HCT116 (cell line): ENCODE data around the gene DAPP1.

Source experiments
- CTCF ChIP-seq, 3 experiments: fragments of 200-600 bp in 1 of 3; sonication (generic) in 1 of 3; IDR thresholded peaks in 2 of 3; conservative IDR thresholded peaks in 1 of 3; 2 replicates each; pipeline ENCODE4 v1.5.1; 2012 to 2017; ENCODE audit warnings: low read depth in 2 of 3, low read length in 2 of 3, antibody characterized with exemption in 1 of 3, borderline replicate concordance in 1 of 3, control low read depth in 1 of 3, mild to moderate bottlenecking in 1 of 3, mixed read lengths in 1 of 3, mixed run types in 1 of 3, moderate library complexity in 1 of 3; ENCODE audit not compliant: insufficient read depth in 1 of 3
- EZH2 ChIP-seq: fragments of 200-600 bp; sonication (generic); IDR thresholded peaks from 2 replicates; pipeline ENCODE4 v1.6.1; 2017; ENCODE audit warnings: antibody characterized with exemption, mixed run types
- POLR2A ChIP-seq: IDR thresholded peaks from 2 replicates; pipeline ENCODE4 v1.7.0; 2011; ENCODE audit warnings: borderline replicate concordance; ENCODE audit not compliant: insufficient read depth, insufficient read length; ENCODE audit errors: extremely low read depth
- POLR2AphosphoS5 ChIP-seq: IDR thresholded peaks from 2 replicates; pipeline ENCODE4 v1.6.1; 2011; ENCODE audit warnings: mild to moderate bottlenecking, low read depth, low read length, moderate library complexity
- RAD21 ChIP-seq: IDR thresholded peaks from 2 replicates; pipeline ENCODE4 v1.6.1; 2012; ENCODE audit warnings: low read depth, mild to moderate bottlenecking
- SP1 ChIP-seq: IDR thresholded peaks from 2 replicates; pipeline ENCODE4 v1.6.1; 2012; ENCODE audit warnings: low read depth
- ZBTB33 ChIP-seq: IDR thresholded peaks from 2 replicates; pipeline ENCODE4 v1.6.1; 2011; ENCODE audit warnings: mild to moderate bottlenecking, low read length, moderate library complexity; ENCODE audit not compliant: insufficient replicate concordance; ENCODE audit errors: extremely low read depth
- ZNF274 ChIP-seq: fragments of 200-500 bp; sonication (Bioruptor generic); IDR thresholded peaks from 2 replicates; pipeline ENCODE4 v1.6.1; 2014; ENCODE audit warnings: mild to moderate bottlenecking, low read depth, low read length, inconsistent platforms
- TF ChIP-seq, protein P1 (sequence below): IDR thresholded peaks from 2 replicates; pipeline ENCODE4 v1.6.1; 2012

DNA sequence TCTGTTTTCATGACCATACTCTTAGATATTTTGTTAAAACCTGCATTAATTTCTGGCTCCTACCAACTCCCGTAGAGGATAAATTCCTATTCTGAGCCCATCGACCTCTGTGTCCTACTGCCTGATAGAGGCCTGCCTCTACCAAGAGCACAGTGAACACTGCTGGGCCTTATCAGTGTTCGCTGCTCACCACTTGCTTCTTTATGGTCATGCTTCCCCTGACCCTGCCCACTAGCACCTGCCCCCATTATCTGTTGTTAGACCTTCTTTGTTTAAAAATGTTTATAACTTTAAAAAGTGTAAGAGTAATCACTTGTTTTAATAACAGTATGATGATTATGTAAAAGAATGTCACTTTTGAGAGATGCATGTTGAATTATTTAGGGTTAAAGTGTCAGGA, 6.1 kb downstream of the DAPP1 start:
- TF ChIP-seq POLR2A (no peak), POLR2AphosphoS5 (no peak), EZH2 (no peak), ZBTB33 (no peak), CTCF (IDR thresholded peaks at IDR 0.05 in 2 of 3, conservative IDR thresholded peaks at IDR 0.05 in 1 of 3; ENCODE audit: borderline replicate concordance in 1 of 3, insufficient read depth in 1 of 3, low read depth in 2 of 3, low read length in 2 of 3) (no peak), SP1 (no peak), ZNF274 (no peak), RAD21 (no peak)
- TF ChIP-seq, protein P1, sequence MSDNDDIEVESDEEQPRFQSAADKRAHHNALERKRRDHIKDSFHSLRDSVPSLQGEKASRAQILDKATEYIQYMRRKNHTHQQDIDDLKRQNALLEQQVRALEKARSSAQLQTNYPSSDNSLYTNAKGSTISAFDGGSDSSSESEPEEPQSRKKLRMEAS = no peak
